HG03097 (cell line): ENCODE data around the gene FADS2.

Source experiments
- ATAC-seq: cut with Tn5 transposase; IDR thresholded peaks from one replicate; pipeline ENCODE4 v1.9.1; 2021; ENCODE audit not compliant: unreplicated experiment, low FRiP score

The FADS2 gene

GRCh38 chr11:61817471-61818202 lies 10.5 kb upstream of the FADS2 start:
- no peak for ATAC-seq

DNA sequence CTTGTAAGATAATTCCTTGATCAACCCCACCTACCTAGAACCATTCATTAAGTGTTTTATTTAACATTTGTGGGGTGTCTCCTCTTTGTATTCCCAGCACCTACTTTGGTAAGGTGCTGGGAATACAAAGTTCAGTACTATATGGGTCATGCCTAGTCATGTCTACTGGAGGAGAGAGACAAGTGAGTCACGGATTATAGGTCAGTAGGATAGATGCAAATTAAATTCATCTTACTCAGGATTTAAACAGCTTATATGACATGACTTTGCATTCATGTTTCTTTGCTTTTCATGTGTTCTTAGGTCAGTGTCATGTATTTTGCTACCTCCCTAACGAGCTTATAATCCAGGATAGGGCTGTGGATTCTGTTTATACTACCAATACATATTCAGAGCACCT lies 7.9 kb upstream of the FADS2 start:
- no peak for ATAC-seq

DNA sequence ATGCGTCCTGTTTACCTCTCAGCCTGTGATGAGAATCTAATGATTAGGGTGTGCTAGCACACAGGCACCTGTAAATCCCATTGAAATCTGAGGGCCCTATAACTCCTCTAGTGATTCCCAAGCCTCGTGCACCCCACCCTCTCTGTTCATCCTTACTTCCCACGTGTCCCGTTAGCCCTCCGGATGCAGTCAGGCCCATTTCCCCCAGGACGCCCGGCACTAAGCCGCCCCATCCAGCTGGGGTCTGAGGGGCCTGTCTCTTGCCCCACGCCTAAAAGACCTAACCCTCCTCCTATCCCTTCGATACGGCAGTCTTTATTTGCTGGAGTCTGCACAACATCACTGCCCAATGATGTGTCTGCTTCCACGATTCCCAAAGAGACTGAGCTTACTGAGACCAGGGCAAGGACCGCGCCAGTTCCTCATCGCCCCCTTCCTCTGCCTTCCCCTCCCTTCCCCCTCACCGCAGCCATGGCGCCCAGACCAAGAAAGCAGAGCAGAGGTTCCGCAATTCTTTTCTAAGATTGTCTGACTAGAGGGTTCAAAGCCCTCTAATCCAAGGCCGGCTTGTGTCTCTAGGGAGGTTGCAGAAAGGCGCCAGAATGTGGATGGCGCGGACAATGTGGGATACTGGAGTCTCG lies 1.1 kb upstream of the FADS2 start:
- no peak for ATAC-seq

DNA sequence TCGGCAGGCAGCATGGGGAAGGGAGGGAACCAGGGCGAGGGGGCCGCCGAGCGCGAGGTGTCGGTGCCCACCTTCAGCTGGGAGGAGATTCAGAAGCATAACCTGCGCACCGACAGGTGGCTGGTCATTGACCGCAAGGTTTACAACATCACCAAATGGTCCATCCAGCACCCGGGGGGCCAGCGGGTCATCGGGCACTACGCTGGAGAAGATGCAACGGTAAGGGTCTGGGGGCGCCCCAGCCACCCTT lies 204 bp downstream of the FADS2 start:
- no peak for ATAC-seq

DNA sequence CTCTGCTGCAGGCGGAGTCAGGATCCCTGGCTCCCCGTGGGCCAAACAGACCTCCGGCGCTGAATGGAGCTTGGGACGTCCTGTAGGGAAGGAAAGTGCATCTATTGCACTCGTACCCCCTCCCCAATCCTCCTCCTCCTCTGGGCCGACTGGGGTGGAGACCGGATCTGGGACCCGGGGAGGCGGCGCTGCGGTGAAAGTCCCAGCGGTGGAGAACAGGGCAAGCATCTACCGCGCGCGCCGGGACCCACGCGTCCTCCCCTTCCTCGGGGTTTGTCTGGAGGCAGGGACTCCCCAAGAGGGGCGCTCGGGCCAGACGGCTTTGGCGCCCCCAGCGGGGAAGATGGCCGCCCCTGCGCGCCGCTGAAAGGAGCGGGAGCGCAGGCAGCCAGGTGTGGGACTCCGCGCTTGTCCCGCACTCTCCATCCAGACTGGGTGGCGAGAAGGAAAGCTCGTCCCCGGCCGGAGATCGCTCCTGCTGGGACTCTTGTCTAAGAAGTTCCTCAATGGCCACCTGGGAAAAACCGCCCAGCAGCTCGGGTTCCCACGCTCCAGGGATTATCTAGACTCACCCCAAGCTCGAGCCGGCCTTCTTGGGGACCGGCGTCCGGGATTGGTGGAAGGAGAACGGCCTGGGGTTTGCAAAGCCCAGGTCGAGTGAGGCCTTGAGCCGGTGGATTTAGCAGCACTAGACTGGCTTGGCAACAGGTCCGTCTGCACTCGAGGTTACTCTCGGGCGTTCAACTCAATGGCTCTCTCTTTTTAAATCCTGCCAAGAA lies 718 bp downstream of the FADS2 start:
- no peak for ATAC-seq

- no peak for ATAC-seq
Measured at GRCh38 chr11:61829806-61830205, 1.7 kb downstream of the FADS2 start.

GRCh38 chr11:61830237-61831105 lies 2.4 kb downstream of the FADS2 start:
- no peak for ATAC-seq

GRCh38 chr11:61832207-61832606 lies 4.1 kb downstream of the FADS2 start:
- ATAC-seq = no peak

DNA sequence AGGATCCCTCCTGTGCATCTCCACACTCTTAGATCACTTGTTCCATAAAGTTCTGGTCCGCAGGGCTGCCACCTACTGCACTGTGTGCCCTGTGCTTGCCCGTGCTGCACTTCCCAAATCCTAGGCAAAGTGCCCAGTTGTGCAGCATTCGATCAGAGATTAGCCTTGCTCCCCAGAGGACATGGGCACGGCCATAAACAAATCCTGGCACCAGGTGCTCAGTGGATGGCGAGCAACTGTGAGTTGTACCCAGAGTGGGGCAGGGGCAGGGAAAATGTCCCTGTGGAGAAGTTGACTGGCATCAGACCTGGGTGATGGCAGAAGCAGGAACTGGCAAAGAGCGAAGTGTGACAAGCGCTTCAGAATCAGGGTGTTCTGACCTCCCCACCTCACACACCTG lies 4.7 kb downstream of the FADS2 start:
- no peak for ATAC-seq

GRCh38 chr11:61833471-61833870 lies 5.4 kb downstream of the FADS2 start:
- ATAC-seq = no peak

DNA sequence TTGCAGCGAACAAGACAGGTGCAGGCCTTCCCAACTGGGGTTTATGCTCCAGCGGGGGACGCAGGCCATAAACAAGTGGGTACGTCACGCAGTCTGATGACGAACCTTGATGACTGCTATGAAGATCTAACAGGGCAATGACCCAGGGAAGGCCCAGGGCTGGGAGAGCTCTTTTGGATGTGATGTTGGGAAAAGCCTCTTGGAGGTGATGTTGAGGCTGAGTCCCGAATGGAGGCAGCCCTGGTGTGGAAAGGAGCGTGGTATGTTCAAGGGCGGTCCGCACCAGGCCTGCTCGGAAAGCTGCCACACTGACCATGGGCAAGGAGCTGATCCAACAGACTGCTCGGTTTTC lies 5.8 kb downstream of the FADS2 start:
- ATAC-seq = no peak

GRCh38 chr11:61834278-61835048 lies 6.4 kb downstream of the FADS2 start:
- peak; percentile 71 for ATAC-seq

DNA sequence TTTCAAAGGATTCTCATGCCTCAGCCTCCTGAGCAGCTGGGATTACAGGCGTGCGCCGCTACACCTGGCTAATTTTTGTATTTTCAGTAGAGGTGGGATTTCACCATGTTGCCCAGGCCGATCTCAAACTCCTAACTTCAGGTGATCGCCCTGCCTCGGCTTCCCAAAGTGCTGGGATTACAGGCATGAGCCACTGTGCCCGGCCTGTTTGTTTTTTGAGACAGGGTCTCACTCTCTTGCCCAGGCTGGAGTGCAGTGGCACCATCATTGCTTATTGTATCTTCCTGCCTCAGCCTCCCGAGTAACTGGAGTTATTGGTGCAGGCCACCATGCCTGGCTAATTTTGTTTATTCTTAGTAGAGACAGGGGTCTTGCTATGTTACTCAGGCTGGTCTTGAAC lies 8.1 kb downstream of the FADS2 start:
- ATAC-seq = no peak

- no peak for ATAC-seq
Measured at GRCh38 chr11:61837411-61838005, 9.4 kb downstream of the FADS2 start.

DNA sequence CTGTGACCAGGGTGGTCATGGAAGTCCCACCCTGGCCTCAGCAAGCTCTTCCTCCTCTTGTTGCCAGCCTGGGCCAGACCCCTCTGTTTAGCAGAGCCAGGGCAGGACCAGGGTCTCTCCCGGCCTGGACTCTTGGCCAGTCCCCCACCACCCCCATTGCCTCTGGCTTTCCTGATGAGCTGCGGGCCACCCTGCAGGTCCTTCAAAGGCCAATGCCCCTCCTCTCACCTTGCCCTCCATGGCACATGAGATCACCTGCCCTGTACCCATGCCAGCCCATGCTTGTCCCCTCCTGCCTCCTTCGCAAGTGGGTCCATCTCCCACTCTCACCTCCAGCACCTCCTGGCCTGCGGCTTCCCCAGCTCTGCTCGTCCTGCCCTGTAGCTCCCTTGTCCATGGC lies 10.4 kb downstream of the FADS2 start:
- no peak for ATAC-seq

- ATAC-seq = no peak
Measured at GRCh38 chr11:61838921-61839320, 10.8 kb downstream of the FADS2 start.

- no peak for ATAC-seq
Measured at GRCh38 chr11:61839742-61840141, 11.6 kb downstream of the FADS2 start.

DNA sequence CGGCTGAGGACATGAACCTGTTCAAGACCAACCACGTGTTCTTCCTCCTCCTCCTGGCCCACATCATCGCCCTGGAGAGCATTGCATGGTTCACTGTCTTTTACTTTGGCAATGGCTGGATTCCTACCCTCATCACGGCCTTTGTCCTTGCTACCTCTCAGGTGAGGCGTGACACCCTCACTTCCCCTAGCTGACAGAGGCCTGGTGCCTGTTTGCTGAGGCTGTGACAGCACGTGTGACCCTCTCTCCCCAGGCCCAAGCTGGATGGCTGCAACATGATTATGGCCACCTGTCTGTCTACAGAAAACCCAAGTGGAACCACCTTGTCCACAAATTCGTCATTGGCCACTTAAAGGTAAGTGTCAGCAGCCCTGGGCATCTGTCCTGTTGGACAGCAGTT lies 12.3 kb downstream of the FADS2 start:
- no peak for ATAC-seq

DNA sequence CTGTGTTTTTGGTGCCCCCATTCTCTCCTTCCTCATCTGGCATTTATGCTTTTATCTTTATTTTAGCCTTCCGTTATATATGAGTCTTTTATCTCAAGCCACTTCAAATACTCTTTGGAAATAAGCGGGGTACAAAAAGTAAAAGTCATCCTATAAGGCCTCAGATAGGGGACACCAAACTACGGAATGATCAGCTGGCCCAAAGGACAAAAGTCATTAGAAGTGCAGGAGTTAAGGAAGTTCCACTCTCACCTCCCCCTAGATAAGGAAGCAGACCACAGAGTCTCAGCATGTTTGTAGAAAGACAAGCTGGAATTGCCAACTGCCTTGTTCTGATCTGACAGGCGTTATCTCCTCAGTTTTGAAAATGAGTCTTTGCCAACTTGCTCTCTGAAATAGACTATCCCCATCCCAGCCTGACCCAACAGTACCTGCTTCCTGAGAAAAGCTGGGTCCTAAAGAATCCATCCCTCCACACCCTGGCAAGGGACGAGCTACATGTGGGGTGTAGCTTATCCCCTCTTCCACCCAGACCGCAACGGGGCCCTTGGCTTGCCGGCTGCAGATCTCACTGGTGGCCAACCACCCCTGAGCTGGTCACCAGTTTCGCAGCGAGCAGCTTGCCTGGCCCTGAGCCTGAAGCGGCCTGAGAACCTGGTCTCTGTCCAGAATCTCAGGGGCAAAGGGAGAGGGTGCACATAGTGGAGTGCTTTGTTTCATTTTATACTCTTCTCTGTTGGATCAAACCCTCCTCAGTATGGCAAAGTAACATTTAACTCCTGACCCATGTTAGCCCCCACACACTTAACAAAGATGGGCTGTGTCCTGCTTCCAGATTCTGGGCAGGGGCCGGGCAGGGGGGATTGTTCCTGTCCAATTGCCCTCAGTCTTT lies 13.8 kb downstream of the FADS2 start:
- ATAC-seq = no peak
